ENCODE results near the gene NBEAL1.
"Not testable (repeated sequence)": the region's sequence is repeated elsewhere in the genome, so short reads cannot be mapped to it uniquely, and the experiment has no call there.

Gene NBEAL1

GRCh38 chr2:203112342-203112741, 97.7 kb downstream of the NBEAL1 start:
- no peak for DNase-seq (ENCODE audit: low read depth)

- not testable (repeated sequence) for DNase-seq (ENCODE audit: low read depth)
Observed at GRCh38 chr2:203115201-203115700, 100.6 kb downstream of the NBEAL1 start.

GRCh38 chr2:203122317-203122986, 107.8 kb downstream of the NBEAL1 start:
- no peak for DNase-seq (ENCODE audit: low read depth)

- DNase-seq (ENCODE audit: low read depth): no peak
Observed at GRCh38 chr2:203126996-203127395, 112.3 kb downstream of the NBEAL1 start.

GRCh38 chr2:203135105-203135504, 120.4 kb downstream of the NBEAL1 start:
- DNase-seq (ENCODE audit: low read depth): no peak

GRCh38 chr2:203143391-203143790, 128.7 kb downstream of the NBEAL1 start:
- DNase-seq (ENCODE audit: low read depth): no peak

- DNase-seq (ENCODE audit: low read depth): no peak
Observed at GRCh38 chr2:203149194-203149593, 134.5 kb downstream of the NBEAL1 start.

GRCh38 chr2:203155406-203155805, 140.7 kb downstream of the NBEAL1 start:
- no peak for DNase-seq (ENCODE audit: low read depth)

GRCh38 chr2:203162722-203163121, 148.0 kb downstream of the NBEAL1 start:
- not testable (repeated sequence) for DNase-seq (ENCODE audit: low read depth)

GRCh38 chr2:203164311-203164935, 149.7 kb downstream of the NBEAL1 start:
- no peak for DNase-seq (ENCODE audit: low read depth)

GRCh38 chr2:203167751-203168150, 153.1 kb downstream of the NBEAL1 start:
- no peak for DNase-seq (ENCODE audit: low read depth)

GRCh38 chr2:203170502-203170901, 155.8 kb downstream of the NBEAL1 start:
- DNase-seq (ENCODE audit: low read depth): no peak

GRCh38 chr2:203175371-203175770, 160.7 kb downstream of the NBEAL1 start:
- DNase-seq (ENCODE audit: low read depth): no peak

GRCh38 chr2:203177361-203177760, 162.7 kb downstream of the NBEAL1 start:
- no peak for DNase-seq (ENCODE audit: low read depth)

- DNase-seq (ENCODE audit: low read depth): no peak
Observed at GRCh38 chr2:203185864-203186263, 171.2 kb downstream of the NBEAL1 start.

- not testable (repeated sequence) for DNase-seq (ENCODE audit: low read depth)
Observed at GRCh38 chr2:203190547-203190946, 175.9 kb downstream of the NBEAL1 start.

GRCh38 chr2:203191026-203191425, 176.4 kb downstream of the NBEAL1 start:
- not testable (repeated sequence) for DNase-seq (ENCODE audit: low read depth)

GRCh38 chr2:203191961-203192360, 177.3 kb downstream of the NBEAL1 start:
- DNase-seq (ENCODE audit: low read depth): no peak

- DNase-seq (ENCODE audit: low read depth): no peak
Observed at GRCh38 chr2:203195331-203196036, 180.8 kb downstream of the NBEAL1 start.

GRCh38 chr2:203200866-203201265, 186.2 kb downstream of the NBEAL1 start:
- DNase-seq (ENCODE audit: low read depth): no peak

GRCh38 chr2:203201426-203201825, 186.8 kb downstream of the NBEAL1 start:
- DNase-seq (ENCODE audit: low read depth): no peak

- no peak for DNase-seq (ENCODE audit: low read depth)
Observed at GRCh38 chr2:203209538-203209937, 194.9 kb downstream of the NBEAL1 start.

GRCh38 chr2:203225423-203226039, 210.9 kb downstream of the NBEAL1 start:
- DNase-seq (ENCODE audit: low read depth): no peak
